NCI-H82 (cell line): ENCODE measurements around the gene ERG28.
A peak's percentile ranks its signal among the peaks of the same experiment; 100 is the strongest.

Source experiments
- DNase-seq: peaks from one replicate; lab custom pipeline; 2025; lab: John Stamatoyannopoulos, UW

Gene ERG28

GRCh38 chr14:75658957-75659356 lies 1.7 kb downstream of the ERG28 start:
- no peak for DNase-seq

DNA sequence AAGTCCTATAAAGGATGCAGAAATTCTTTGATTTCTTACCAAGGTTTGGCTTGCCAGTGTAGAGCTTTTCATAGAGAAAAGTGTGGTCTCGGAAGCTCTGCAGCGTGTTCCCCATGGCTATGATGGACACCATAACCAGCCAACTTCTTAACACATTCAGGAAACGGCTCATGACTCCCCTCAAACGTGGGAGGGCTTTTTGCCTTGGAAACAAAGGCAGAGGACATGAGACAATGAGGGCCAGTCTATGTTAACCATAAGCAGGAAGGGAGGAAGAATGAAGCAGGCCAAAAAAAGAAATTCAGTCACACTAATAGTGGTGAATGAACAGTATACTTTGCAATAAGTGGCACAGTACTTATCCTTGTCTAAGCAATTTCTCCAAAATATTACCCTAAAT lies 3.3 kb downstream of the ERG28 start:
- no peak for DNase-seq

DNA sequence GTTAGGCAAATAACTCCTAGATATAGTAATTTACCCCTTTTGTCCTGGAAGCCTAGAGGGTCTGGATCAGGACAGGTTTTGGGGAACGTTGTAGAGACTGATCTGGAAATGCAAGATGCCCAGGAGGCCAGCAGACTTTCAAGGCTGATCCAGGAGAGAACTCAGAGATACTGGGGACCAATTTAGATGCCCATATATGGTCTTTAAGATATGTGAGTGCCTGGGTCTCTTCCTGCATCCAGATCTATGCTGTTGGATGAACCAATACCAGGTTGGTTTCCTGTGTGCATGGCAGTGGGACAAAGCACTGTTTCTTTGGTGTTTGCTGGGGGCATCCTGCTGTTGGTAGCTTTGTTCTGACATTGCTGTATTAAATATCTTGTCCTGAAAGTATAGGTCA lies 5.4 kb downstream of the ERG28 start:
- no peak for DNase-seq

DNA sequence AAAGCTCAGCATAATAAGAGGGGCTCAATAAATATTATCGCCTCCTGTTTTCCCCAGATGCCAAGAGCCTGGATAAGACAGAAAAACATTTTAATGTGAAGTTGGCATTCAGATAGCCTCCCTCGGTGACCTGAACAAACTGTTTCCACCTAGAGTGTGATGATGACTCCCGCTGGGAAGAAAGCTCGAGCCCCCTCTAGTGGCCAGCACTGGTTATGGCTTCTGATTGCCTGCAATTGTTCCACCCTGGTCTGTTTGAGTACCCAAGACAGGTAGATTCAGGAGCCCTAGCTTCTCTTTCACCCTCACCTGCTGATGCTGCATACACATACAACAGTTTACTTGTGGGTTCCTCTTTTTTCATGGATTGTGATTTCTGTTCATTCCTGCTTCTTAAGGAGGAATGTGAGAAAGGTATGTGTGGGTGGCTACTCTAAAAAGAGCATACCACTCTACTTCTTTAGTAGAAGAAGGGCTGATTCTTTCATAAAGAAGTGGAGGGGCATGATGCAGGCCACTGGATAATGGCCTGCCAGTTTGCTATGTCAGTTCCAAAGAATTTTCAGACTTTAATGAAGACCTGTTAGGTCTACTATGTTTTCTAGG lies 6.4 kb downstream of the ERG28 start:
- peak; percentile 63 for DNase-seq

- DNase-seq = no peak
These were observed 7.1 kb downstream of the ERG28 start for GRCh38 chr14:75653563-75653962.

DNA sequence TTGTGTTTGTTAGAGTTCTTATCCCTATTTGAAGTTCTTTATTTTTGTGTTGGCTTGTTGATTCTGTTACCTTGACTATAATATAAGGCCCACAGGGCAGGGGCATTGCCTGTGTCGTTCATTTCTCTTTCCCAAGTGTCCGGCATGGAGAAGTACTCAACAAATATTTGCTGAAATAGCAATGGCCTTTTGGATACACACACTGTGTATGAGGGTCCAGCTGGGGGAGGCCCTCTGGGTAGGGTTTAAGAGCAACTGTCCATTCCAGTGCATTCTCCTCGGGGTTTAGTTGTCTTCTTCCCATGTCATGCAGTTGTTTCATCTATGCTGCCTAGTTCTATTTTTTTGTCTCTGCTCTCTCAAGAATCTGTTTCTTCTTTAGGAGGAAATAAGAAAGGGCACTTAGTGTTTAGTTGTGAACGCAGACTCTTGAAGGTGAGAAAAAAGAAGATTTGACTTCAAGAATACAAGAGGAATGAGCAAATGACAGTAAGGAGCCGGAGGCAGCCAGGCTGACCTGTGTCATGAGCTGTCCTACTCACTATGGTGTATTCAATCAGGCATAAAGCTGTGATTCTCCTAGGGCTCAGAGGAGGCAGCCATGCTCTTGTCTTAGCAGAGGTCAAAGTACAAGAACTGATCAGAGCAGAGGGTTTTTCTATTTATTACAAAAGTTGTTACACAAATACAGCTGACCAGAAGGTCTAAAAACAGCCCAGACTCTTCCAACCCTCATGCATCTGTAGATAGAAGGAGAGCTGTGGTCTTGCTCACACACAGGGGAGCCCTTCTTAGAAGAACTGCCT lies 10.2 kb downstream of the ERG28 start:
- DNase-seq = no peak

DNA sequence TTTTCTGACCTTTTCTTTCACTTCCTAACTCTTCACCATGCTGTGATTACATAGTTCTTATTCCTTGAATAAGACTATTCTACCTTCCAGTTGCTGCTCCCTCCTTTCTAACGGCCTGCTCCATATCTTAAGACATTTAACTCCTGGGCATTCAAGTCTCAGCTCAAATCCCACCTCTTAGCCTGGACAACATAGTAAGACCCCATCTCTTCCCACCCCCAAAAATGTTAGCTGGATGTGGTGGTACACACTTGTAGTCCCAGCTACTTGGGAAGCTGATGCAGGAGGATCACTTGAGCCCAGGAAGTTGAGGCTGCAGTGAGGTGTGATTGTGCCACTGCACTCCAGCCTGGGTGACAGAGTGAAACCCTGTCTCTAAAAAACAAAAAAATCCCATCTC lies 10.9 kb downstream of the ERG28 start:
- DNase-seq = no peak

GRCh38 chr14:75649337-75649736 lies 11.3 kb downstream of the ERG28 start:
- DNase-seq = no peak

GRCh38 chr14:75648066-75648838 lies 12.4 kb downstream of the ERG28 start:
- DNase-seq = no peak

DNA sequence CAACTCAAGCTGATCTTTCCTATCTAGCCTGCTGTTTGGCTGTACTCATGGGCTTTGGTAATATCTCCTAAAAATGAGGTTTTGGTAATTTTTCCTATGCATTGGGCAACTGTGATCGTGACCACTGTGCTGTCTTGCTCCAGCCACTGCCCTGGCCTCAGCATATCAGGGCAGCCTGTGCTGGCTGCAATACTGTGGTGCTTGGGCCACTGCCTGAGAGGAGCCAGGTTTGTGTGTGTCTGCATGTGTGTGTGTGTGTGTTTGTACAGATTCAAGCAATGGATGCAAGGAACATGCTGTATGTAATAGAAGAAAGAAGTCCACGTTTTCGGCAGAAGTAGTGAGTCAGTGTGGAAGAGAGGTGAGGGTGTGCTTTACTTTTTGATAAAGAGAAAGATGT lies 13.0 kb downstream of the ERG28 start:
- DNase-seq = no peak

DNA sequence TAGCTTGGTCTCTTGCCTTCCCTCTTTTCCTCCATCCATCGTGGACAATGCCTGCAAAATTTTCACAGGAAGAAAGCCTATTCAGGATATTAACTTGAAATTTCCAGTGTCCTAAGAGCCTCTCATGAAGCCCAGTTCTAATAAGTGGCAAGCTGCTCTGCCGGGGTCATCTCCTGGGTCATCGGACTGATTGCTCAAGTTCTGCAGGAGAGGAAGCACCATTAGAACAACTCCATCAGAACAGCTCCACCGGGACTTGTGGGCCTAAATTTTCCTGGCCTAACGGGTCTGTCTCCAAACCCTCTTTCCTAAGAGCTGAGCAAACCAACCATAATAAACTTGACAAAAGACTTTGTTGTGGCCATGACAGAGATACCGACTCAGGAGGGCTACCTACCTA lies 13.9 kb downstream of the ERG28 start:
- DNase-seq = no peak

- no peak for DNase-seq
These were observed 15.6 kb downstream of the ERG28 start for GRCh38 chr14:75645056-75645455.

GRCh38 chr14:75643985-75644384 lies 16.7 kb downstream of the ERG28 start:
- no peak for DNase-seq

DNA sequence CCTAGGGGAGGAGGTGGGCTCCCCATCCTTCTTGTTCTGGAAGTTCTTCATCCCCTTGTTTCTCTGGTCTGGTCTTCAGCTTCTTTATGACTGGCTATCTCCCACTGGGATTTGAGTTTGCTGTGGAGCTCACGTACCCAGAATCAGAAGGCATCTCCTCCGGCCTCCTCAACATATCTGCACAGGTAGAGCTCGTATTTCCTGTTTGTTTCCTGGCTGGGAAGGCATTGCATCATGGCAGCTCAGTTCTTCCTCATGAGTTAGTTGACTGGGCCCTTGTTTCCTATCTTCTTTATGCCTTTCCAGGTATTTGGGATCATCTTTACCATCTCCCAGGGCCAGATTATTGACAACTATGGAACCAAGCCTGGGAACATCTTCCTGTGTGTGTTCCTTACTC lies 19.8 kb downstream of the ERG28 start:
- DNase-seq = no peak

DNA sequence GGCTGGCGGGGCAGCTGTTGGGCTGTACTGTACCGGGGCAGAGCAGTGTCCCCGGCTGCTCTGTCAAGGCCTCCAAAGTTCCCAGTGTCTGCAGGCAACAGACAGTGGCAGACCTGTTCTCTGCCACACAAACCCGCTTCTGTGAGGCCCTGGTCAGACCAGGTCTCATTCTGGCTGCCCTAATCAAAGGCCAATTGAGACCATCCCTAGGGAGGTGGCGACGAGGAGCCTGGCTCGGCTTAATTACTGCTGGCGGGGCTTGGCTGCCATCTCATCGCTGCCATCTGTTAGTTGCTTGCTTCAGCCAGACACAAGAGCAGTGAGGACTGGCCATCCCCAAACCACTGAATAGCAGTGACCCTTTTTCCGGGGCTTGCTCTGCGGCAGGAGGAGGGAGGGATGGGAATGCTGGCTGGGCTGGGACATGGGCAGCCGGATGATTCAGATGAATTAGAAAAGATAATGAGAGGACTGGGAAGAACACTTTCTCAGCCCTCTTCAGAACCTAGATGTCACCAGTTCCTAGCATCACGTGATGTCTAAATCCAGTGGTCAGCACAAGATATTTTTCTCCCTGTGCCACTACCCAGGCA lies 24.5 kb downstream of the ERG28 start:
- DNase-seq = peak; percentile 52

- DNase-seq = no peak
These were observed 25.8 kb downstream of the ERG28 start for GRCh38 chr14:75634848-75635247.

DNA sequence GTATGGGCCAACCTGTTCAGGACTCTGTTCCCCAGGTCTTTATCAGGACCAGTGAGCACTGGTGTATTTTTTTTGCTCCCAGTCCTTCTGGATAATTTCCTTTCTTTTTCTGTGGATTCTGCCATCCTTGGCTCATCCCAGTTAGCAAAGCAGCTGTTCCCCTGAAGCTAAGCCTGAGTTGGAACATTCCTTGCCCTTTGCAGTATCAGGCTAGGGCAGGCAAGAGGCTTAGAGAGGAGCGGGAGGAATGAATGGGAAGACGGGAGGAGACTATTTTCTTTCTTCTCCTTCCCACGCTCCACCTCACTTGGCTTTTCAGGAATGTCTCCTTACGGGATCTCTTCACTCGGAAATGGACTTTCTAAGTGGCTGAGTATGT lies 29.2 kb downstream of the ERG28 start:
- no peak for DNase-seq

- no peak for DNase-seq
These were observed 29.8 kb downstream of the ERG28 start for GRCh38 chr14:75630695-75631452.

- no peak for DNase-seq
These were observed 31.9 kb downstream of the ERG28 start for GRCh38 chr14:75628816-75629215.

DNA sequence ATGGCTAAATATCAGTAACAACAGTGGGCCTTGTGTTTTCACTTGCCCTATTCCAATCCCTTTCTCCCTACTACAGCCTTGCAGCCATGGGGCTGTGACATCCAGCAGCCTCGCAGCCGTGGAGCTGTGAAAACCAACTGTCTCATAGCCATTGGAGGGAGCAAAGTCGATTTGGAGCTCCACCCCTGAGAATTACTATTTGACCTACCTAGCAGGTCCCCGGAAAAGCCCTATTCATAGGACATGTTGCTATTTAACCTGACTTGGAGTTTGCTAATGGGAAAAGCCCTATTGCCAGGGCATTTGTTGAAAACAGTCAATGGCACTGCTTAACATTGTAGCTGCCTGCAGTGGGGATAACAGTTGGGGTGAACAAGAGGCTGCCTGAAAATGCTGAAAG lies 33.3 kb downstream of the ERG28 start:
- DNase-seq = no peak

- DNase-seq = no peak
These were observed 33.8 kb downstream of the ERG28 start for GRCh38 chr14:75626863-75627262.

GRCh38 chr14:75626396-75626795 lies 34.3 kb downstream of the ERG28 start:
- no peak for DNase-seq
